HG03439 (cell line): ENCODE results near the gene MESD.

Source experiments
- ATAC-seq: cut with Tn5 transposase; IDR thresholded peaks from one replicate; pipeline ENCODE4 v1.9.1; 2021; ENCODE audit warnings: mild to moderate bottlenecking, moderate library complexity; ENCODE audit not compliant: unreplicated experiment

Gene MESD

GRCh38 chr15:80992006-80992405, 2.4 kb upstream of the MESD start:
- ATAC-seq = no peak

DNA sequence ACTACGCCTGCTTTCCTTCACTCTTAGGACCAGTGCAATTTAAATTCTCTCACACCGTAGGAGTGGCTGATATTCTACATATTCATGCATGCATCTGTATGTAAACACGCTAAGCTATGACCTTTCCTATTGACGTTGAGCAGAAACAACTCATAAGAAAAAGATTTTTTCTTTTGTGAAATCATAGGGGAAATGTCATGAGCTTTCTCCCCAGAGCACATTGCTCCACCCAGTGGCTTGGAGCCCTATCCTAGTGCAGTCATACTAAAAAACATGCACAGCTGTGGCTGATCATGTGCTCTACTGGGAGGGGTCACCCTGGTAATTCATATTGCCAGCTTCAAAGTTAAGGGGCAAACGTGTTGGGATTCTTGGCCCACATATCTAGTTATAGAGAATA, 1.8 kb upstream of the MESD start:
- ATAC-seq = no peak

DNA sequence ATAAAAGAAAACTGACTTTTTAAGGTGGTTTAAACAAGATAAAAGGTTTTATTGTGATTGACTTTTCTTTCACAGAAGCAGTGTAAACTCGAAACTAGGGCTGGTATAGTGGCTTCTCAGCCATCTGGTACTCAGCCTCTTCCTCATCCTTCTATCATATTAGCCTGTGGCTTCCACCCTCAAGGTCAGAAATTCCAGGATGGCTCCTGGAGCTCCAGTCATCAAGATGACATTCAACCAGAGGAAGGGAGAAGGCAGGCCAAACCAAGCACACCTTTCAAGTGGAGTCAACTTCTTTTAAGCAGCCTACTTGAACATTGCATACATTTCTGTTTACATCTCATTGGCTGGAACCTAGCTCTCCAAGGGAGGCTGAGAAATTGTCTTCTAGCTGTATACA, 1.3 kb upstream of the MESD start:
- ATAC-seq = no peak

GRCh38 chr15:80989081-80989517, 520 bp downstream of the MESD start:
- no peak for ATAC-seq

- ATAC-seq = no peak
Observed at GRCh38 chr15:80988148-80988796, 1.3 kb downstream of the MESD start.

GRCh38 chr15:80986487-80986886, 3.1 kb downstream of the MESD start:
- no peak for ATAC-seq

DNA sequence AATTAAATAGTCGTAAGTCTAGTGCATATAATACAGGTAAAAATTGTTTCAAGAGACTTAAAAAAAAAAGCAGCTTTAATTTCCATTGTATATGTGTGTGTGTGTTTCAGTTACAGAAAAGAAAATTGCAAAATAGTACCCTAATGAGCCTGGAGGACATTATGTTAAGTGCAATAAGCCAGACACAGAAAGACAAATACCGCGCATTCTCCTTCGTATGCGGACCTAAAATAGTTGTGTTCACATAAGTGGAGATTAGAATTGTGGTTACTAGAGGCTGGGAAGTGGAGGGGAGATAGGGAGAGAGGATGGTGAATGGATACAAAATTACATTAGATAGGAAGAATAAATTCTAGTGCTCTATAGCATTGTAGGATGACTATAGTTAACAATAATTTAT, 3.6 kb downstream of the MESD start:
- no peak for ATAC-seq

- no peak for ATAC-seq
Observed at GRCh38 chr15:80984856-80985255, 4.8 kb downstream of the MESD start.

DNA sequence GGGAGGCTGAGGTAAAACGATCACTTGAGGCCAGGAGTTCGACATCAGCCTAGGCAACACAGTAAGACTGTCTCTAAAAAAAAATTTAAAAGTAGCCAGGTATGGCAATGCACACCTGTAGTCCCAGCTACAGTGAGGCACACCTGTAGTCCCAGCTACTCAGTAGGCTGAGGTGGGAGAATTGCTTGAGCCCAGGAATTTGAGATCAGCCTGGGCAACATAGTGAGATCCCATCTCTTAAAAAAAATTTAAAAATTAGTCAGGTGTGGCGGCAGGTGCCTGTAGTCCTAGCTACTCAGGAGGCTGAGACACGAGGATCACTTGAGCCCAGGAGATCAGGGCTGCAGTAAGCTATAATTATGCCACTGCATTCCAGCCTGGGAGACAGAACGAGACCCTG, 6.8 kb downstream of the MESD start:
- ATAC-seq = no peak

DNA sequence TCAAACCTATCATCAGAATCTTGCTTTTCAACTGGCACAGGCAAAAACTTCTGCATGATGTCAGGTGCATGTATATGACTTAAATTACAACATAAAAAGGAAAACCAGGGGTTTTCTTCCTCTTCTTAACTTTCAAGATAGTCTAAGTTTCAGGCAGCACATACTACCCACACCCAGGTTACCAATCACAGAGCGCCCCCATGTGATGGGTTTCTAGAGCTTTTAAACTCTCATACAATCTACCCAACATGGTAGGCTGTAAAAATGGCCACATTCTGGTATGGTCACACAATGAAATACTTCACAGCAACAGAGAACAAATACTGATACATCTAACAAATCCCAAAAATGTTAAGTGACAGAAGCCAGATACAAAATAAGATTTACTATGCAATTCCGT, 7.4 kb downstream of the MESD start:
- no peak for ATAC-seq

- ATAC-seq = no peak
Observed at GRCh38 chr15:80979538-80980200, 9.9 kb downstream of the MESD start.

DNA sequence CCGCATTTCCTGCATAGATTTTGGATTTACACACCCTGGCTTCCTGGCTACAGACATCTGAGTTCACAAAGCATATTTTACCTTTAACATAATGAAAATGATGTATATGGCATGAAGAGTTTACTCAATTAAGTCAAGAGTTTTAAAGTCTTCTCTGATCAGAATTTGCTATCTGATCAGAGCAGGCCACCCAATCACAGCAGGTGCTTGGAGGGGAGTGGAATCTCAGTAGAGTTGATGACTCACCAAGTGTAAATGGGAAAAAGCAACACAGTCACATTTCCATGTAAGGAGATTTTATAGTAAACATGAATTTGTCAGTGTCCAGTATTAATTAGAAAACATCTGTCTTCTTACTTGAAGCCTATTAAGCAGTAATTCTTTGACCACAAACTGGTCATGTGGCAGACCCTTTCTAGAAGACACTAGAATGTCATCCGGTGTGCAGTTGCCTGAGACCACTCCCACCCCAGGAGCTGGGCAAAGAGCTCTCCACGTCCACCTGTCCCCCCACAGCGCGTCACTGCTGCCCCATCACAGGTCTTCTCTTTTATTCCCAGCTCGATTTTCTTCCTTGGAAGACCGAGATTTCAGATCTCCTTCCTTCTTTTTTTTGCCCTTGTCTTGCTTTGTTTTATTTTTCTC, 10.8 kb downstream of the MESD start:
- no peak for ATAC-seq

DNA sequence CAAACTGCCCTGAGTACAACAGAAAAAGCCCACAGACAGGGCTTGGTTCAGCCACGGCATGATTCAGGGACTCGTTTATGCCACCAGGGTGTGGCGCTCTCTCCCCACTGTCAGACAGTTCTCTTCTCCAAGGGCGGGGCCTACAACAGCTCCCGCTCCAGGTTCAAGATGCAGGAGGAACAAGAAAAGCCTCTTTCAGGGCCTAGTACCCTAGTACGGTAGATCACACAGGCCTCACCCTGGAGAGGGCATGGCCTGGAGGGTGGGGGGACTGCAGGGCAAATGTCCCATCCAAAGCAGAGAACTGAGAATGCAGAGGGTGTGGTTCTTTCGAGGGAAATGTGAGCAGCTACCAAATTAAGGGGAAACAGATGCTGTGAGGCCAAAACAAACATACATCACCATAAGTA, 12.0 kb downstream of the MESD start:
- no peak for ATAC-seq

GRCh38 chr15:80976851-80977250, 12.8 kb downstream of the MESD start:
- ATAC-seq = no peak

DNA sequence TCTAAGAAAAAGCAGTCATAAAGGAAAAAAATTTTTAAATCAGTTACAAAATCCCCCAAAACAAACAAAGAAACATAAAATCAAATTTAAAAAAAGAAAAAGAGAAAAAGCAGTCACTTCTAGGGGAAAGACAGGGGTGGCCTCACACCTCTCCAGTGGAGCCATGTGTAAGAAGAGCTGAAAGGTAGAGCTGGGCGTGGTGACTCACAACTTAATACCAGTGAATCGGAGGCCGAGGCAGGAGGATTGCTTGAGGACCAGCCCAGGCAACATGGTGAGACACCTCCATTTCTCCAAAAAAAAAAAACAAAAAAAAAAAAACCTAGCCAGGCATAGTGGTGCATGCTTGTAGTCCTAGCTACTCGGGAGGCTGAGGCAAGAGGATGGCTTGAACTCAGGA, 14.7 kb downstream of the MESD start:
- no peak for ATAC-seq

- ATAC-seq = no peak
Observed at GRCh38 chr15:80972276-80972675, 17.3 kb downstream of the MESD start.

DNA sequence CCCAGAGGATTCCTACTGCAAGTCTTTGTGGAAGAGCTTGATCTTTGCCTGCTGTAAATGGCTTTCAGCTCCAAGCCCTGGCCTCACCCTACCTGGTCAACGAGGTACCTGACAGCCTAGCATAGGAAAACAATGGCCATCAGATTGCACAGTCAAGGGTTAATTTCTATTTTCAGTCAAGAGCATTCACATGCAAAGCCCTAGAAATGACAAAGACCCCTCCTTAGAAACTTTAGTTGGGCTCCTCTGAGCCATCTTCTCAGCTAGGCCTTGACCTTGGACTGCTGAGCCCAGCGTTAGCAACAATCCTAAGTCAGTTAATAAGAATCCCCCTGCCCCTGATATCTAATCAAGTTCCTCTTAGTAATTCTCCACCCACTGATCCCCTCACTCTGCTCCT, 18.5 kb downstream of the MESD start:
- ATAC-seq = no peak

GRCh38 chr15:80970658-80971057, 19.0 kb downstream of the MESD start:
- no peak for ATAC-seq

DNA sequence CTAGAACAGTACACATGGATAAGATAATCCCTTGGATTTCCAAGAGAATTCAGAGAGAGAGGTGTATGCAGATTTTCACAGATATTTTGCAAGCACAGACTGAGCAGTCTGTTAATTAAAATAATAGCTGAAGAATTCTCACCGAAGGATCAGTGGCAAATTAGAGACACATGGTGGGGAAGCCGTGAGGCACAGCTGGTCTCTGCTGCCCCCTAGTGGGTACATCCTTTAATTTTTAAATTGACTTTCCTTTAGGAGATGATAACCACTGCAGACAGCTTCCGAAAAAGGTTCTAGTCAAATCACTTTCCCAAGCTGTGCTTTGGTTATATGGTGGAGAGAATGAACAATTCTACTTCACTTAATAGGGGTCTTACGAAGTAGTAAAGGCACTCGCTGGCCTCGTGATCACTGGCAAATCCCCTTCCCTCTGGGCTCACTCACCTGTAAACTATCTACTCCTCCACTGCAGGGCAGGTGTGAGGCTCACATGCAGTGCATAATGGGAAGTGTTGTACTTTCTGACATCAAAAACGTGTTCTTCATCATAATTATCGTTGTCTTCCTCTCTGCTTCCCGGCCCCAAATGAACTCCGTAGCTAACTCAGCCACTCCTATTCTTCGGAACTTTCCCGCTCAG, 19.5 kb downstream of the MESD start:
- no peak for ATAC-seq

DNA sequence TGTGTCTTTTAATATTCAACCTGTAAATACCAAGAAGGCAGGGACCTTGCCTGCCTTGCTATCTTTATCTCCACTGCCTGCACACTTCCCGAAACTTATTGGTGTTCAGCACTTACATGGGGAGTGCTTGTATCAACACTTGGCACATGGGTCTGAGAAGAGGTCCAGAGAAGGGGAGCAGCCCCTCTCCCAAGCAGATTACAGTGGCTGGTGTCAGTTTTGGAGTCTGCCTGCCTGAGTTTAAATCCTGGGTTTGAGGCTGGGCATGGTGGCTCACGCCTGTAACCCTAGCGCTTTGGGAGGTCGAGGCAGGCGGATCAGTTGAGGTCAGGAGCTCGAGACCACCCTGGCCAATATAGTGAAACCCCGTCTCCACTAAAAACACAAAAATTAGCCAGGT, 20.3 kb downstream of the MESD start:
- no peak for ATAC-seq

GRCh38 chr15:80967991-80968510, 21.6 kb downstream of the MESD start:
- ATAC-seq = no peak

GRCh38 chr15:80967451-80967850, 22.2 kb downstream of the MESD start:
- ATAC-seq = no peak
